Endometrium (tissue), 2 donors: ENCODE results near the gene PTH2.

Experiments
- FAIRE-seq: peaks from 2 replicates; lab custom pipeline; 2012; peaks lifted over from hg19 to GRCh38; lab: Jason Lieb, UNC
- donor health status: control.
- donor health status: control.

Gene PTH2

GRCh38 chr19:49409441-49410029, 13.7 kb downstream of the PTH2 start:
- FAIRE-seq = no peak

GRCh38 chr19:49408816-49409440, 14.3 kb downstream of the PTH2 start:
- FAIRE-seq = no peak

GRCh38 chr19:49407482-49408015, 15.7 kb downstream of the PTH2 start:
- no peak for FAIRE-seq

GRCh38 chr19:49407079-49407478, 16.2 kb downstream of the PTH2 start:
- no peak for FAIRE-seq

- FAIRE-seq = no peak
Observed at GRCh38 chr19:49403404-49404187, 19.6 kb downstream of the PTH2 start.

GRCh38 chr19:49400029-49400428, 23.2 kb downstream of the PTH2 start:
- FAIRE-seq = no peak

- FAIRE-seq = no peak
Observed at GRCh38 chr19:49398931-49399330, 24.3 kb downstream of the PTH2 start.

- FAIRE-seq = no peak
Observed at GRCh38 chr19:49398001-49398615, 25.1 kb downstream of the PTH2 start.

GRCh38 chr19:49396738-49397505, 26.3 kb downstream of the PTH2 start:
- no peak for FAIRE-seq

GRCh38 chr19:49395581-49396407, 27.4 kb downstream of the PTH2 start:
- FAIRE-seq = no peak

- FAIRE-seq = no peak
Observed at GRCh38 chr19:49393881-49394280, 29.4 kb downstream of the PTH2 start.

- no peak for FAIRE-seq
Observed at GRCh38 chr19:49391581-49392399, 31.5 kb downstream of the PTH2 start.

- FAIRE-seq = no peak
Observed at GRCh38 chr19:49390929-49391359, 32.3 kb downstream of the PTH2 start.

- no peak for FAIRE-seq
Observed at GRCh38 chr19:49390131-49390928, 32.9 kb downstream of the PTH2 start.

- FAIRE-seq = no peak
Observed at GRCh38 chr19:49389406-49389805, 33.8 kb downstream of the PTH2 start.

GRCh38 chr19:49387936-49388372, 35.3 kb downstream of the PTH2 start, which contains the start of gene KASH5:
TSS of gene KASH5 (plus strand) at chr19:49388249. CDS start at chr19:49390884, 2,635 bp downstream.
- FAIRE-seq = no peak

GRCh38 chr19:49383599-49383998, 39.6 kb downstream of the PTH2 start:
- FAIRE-seq = no peak

GRCh38 chr19:49382639-49383038, 40.6 kb downstream of the PTH2 start:
- FAIRE-seq = no peak

- no peak for FAIRE-seq
Observed at GRCh38 chr19:49380391-49380790, 42.9 kb downstream of the PTH2 start.
